ENCODE results near the gene MYO5B.

MYO5B gene

GRCh38 chr18:50152900-50153299, 42.0 kb downstream of the MYO5B start:
- no peak for DNase-seq (ENCODE audit: low read depth in 2 of 2, low spot score in 1 of 2)

- no peak for DNase-seq (ENCODE audit: low read depth in 2 of 2, low spot score in 1 of 2)
Observed at GRCh38 chr18:50151926-50152325, 43.0 kb downstream of the MYO5B start.

GRCh38 chr18:50144540-50144939, 50.4 kb downstream of the MYO5B start:
- DNase-seq (ENCODE audit: low read depth in 2 of 2, low spot score in 1 of 2) = no peak

GRCh38 chr18:50143886-50144285, 51.1 kb downstream of the MYO5B start:
- DNase-seq (ENCODE audit: low read depth in 2 of 2, low spot score in 1 of 2) = no peak

GRCh38 chr18:50143294-50143693, 51.7 kb downstream of the MYO5B start:
- no peak for DNase-seq (ENCODE audit: low read depth in 2 of 2, low spot score in 1 of 2)

- DNase-seq (ENCODE audit: low read depth in 2 of 2, low spot score in 1 of 2) = no peak
Observed at GRCh38 chr18:50142441-50143120, 52.4 kb downstream of the MYO5B start.

GRCh38 chr18:50138181-50139064, 56.5 kb downstream of the MYO5B start:
- no peak for DNase-seq (ENCODE audit: low read depth in 2 of 2, low spot score in 1 of 2)

GRCh38 chr18:50135903-50136302, 59.0 kb downstream of the MYO5B start:
- DNase-seq (ENCODE audit: low read depth in 2 of 2, low spot score in 1 of 2) = no peak

- no peak for DNase-seq (ENCODE audit: low read depth in 2 of 2, low spot score in 1 of 2)
Observed at GRCh38 chr18:50133526-50133925, 61.4 kb downstream of the MYO5B start.

GRCh38 chr18:50131591-50131990, 63.4 kb downstream of the MYO5B start:
- no peak for DNase-seq (ENCODE audit: low read depth in 2 of 2, low spot score in 1 of 2)

- no peak for DNase-seq (ENCODE audit: low read depth in 2 of 2, low spot score in 1 of 2)
Observed at GRCh38 chr18:50128506-50129271, 66.3 kb downstream of the MYO5B start.

GRCh38 chr18:50127516-50128210, 67.3 kb downstream of the MYO5B start:
- no peak for DNase-seq (ENCODE audit: low read depth in 2 of 2, low spot score in 1 of 2)

GRCh38 chr18:50126471-50126870, 68.5 kb downstream of the MYO5B start:
- DNase-seq (ENCODE audit: low read depth in 2 of 2, low spot score in 1 of 2) = no peak

- no peak for DNase-seq (ENCODE audit: low read depth in 2 of 2, low spot score in 1 of 2)
Observed at GRCh38 chr18:50125456-50125855, 69.5 kb downstream of the MYO5B start.

GRCh38 chr18:50119296-50119695, 75.7 kb downstream of the MYO5B start:
- no peak for DNase-seq (ENCODE audit: low read depth in 2 of 2, low spot score in 1 of 2)

- DNase-seq (ENCODE audit: low read depth in 2 of 2, low spot score in 1 of 2) = no peak
Observed at GRCh38 chr18:50117863-50118262, 77.1 kb downstream of the MYO5B start.

- DNase-seq (ENCODE audit: low read depth in 2 of 2, low spot score in 1 of 2) = no peak
Observed at GRCh38 chr18:50115095-50115494, 79.9 kb downstream of the MYO5B start.

GRCh38 chr18:50114448-50114847, 80.5 kb downstream of the MYO5B start:
- no peak for DNase-seq (ENCODE audit: low read depth in 2 of 2, low spot score in 1 of 2)

GRCh38 chr18:50113726-50114125, 81.2 kb downstream of the MYO5B start:
- DNase-seq (ENCODE audit: low read depth in 2 of 2, low spot score in 1 of 2) = no peak

- DNase-seq (ENCODE audit: low read depth in 2 of 2, low spot score in 1 of 2) = no peak
Observed at GRCh38 chr18:50111398-50111797, 83.5 kb downstream of the MYO5B start.

- no peak for DNase-seq (ENCODE audit: low read depth in 2 of 2, low spot score in 1 of 2)
Observed at GRCh38 chr18:50107468-50107977, 87.4 kb downstream of the MYO5B start.
